SKM-1 treated with dmso at 0.1 percent for 144 hours (cell line): ENCODE results near the gene FRS2.

Experiments
- DNase-seq: peaks from one replicate; lab custom pipeline; 2025; ENCODE audit not compliant: unreplicated experiment; lab: John Stamatoyannopoulos, UW

FRS2 gene

DNA sequence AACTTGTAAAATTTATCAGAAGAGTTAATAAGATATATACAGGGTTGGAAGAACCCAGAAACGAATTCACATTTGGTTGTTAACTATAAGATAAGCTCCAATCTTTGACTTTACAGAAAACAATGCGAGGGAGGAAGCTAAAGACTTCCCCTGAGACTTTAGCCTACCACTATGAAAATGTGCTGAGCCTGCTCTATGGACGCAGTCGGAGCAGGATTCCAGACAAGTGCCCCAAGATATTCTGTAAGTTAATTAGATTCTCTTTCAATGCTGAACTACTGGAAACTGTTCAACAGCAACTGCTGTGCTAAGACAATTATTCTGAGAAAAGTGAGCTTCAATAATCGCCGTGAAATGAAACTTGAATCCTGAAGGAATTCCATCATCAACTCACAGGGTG lies 148.9 kb downstream of the FRS2 start:
- DNase-seq: no peak

DNA sequence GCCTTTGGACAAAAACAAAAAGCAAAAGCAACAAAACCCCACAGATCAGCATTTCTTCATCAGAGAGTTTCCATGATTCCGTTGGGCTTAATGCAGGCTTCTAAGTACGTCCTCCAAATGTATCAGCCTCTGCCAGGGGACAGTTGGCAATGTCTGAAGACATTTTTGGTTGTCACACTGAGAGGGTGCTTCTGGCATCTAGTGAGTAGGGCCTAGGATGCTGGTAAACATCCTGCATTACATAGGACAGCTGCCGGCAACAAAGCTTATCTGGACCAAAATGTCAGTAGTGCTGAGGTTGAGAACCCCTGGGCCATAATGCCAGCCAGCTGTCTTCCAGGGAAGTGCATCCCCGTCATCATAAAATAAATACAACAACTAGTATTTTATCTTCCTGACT lies 149.9 kb downstream of the FRS2 start:
- DNase-seq: no peak

DNA sequence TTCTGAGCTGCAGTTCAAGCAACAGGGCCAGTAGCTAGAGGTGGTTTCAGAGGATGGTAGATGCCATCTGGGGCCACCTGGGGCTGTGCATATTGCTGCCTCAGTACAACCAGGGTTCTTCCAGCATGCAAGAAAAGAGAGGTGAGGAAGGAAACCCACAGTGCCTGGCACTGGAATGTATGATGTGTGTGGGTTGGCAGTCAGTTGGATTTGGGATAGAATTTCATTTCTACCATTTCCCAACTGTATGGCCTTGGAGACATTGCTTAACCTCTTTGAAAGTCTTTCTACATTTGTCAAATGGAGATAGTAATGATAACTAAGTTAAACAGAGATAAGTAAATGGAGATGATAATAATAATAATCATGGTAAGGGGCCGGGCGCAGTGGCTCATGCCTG lies 150.7 kb downstream of the FRS2 start:
- no peak for DNase-seq

DNA sequence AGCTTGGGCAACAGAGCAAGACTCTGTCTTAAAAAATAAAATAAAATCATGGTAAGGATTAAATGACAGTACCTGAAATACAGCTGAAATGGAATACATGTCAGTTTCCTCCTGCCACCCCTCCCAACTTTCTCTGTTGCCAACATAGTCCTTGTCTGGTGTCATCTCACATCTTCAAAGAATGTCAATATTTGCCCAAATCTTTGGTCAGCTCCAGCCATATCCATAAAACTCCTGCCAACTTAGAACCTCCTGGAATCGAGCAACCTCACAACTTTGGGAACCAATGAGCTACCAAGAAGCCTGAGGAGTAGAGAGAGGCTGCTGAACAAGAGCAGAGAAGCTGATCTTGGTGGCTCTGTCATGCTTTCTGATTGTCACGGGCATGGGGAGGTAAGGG lies 151.4 kb downstream of the FRS2 start:
- DNase-seq: no peak

DNA sequence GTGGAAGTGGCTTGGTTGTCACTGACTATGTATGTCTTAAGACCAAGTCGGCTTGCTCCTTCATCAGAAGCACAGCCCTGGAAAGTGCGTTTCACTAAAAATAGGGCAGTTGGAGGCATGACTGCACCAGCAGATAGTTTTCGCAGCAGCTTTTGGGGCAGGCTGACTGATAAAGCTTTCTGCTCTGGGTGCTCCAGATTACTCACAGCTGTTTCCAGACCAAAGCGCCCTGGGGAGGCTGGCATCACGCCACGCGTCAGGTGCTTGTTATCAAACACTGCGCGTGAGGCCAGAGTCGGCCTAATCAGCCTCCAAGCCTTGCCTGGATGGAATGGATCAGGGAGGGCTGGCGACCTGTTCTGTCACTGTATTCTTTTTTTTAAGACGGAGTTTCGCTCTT lies 153.8 kb downstream of the FRS2 start:
- DNase-seq: no peak

DNA sequence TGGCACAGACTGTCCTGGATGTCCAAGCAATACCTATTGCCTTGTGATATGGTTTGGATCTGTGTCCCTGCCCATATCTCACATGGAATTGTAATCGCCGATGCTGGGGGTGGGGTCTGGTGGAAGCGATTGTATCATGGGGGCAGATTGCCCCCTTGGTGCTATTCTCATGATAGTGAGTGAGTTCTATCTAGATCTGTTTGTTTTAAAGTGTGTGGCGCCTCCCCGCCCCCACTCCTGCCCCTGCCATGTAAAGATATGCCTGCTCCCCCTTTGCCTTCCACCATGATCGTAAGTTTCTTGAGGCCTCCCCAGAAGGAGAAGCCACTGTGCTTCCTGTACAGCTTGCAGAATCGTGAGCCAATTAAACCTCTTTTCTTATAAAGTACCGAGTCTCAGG lies 157.3 kb downstream of the FRS2 start:
- DNase-seq: no peak
